Middle frontal gyrus (tissue), 1 donor: Measurements from ENCODE around the gene SLC41A2.

ENCODE experiments used
- DNase-seq: peaks from one replicate; pipeline ENCODE4 v3.0.0-alpha.2; 2015; ENCODE audit warnings: low spot score; ENCODE audit errors: extremely low spot score

Gene SLC41A2

DNA sequence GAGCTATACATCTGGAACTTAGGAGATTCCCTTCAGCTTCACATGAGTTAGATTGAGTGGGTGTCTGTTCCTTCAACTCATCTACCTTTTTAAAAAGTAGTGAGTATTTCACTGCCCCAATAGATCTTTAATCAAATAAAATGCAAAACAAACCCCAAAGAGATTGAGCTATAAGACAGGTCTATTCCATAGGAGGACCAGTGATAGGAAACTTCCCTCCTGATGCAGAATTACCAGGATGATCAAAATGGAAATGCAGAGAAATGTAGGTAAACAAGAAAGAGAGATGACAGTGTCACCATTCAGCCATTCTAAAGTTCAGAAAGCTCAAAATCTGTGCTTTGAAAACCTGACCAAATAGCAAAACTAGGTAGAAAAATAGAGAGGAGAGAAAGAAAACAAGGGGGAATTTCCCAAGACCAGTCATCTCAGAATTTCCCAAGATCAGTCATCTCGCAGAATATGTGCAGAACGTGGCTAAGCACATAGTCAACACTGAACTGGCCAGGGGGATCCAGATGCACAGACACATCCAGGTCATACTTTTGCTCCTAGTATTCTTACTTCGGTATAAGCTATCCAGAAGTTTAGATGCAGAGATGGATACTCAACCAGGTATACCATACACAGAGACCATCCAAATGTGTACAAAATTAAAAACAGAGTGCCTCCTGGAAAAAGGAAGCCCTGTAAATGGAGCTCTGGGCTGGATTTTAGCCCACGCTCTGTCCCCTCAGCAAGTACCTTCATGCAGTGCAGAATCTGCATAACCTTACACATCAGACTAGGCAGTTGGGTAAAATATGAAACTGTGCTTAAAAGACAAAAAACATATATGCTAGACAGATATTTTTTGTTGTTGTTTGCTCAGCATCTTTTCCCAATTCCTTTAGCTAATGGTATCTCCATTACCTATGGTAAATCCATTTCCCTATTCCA lies 27.4 kb downstream of the SLC41A2 start:
- no peak for DNase-seq

GRCh38 chr12:104929977-104930376 lies 28.1 kb downstream of the SLC41A2 start:
- DNase-seq = no peak

DNA sequence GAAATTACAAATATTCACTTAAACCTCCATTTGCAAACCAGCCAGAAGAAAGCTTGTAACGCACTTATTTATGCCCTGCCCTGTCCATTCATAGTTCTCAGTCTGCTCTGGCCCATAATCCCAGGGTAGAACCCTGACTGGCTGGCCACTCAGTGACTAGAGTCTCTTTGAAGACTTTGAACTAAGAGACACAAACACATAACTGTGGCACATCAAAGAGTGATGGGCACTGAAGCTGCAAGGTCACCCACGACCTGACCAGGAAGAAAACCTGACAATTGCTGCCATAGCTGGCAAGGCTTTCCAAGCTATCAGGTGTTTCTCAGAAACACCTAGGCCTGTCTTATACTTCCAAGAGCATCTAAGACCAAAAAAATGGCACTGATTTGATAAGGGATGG lies 28.7 kb downstream of the SLC41A2 start:
- no peak for DNase-seq

- DNase-seq = no peak
These were observed 29.9 kb downstream of the SLC41A2 start for GRCh38 chr12:104928036-104928745.

GRCh38 chr12:104925501-104925900 lies 32.6 kb downstream of the SLC41A2 start:
- DNase-seq = no peak

DNA sequence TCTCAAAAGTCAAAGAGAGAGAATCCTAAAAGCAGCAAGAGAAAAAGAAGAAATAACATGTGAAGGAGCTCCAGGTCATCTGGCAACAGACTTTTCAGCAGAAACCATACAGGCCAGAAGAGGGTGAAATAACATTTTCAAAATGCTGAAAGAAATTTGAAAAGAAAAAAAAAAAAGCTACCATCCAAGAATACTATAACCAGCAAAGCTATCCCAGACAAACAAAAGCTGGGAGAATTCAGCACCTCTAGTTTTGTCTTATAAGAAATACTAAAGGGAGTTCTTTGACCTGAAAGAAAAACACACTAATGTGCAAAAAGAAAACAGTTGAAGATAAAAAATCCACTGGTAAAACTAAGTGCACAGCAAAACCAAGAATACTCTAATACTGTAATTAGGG lies 36.8 kb downstream of the SLC41A2 start:
- DNase-seq = no peak

DNA sequence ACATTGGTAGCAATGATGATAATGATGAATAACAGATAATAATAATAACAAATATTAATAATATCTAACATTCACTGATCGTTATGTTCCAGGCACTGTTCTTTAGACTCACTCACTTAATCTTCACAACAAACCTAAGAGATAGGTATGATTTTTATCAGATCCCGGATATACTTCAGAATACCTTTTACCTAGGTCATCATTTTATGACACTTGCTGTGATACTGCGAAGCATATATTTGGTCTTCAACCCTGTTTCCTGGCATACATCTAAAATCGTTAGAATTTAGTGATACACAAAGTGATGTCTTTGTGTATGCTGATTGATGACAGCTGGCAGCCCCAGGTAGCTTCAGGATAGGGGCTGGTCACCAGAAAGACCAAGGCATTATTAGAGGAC lies 46.1 kb downstream of the SLC41A2 start:
- no peak for DNase-seq

- DNase-seq = no peak
These were observed 47.8 kb downstream of the SLC41A2 start for GRCh38 chr12:104910196-104910840.

DNA sequence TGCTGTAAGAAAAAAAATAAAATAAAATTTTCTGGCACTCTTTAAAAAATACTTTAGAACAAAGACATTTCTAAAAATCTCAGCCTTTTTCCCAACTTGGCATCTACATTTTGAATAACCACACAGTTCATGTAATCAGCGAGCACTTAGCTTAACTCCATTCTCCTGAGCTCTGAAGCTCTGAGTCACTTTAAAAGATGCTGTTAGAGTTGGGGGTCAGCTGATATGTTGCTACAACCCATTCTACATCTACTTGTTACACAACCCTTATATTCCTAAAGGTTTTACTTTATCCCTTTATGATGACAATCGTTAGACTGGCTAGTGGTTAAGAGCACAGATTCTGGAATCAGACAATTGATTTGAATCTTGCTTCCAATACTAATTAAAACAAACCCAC lies 48.3 kb downstream of the SLC41A2 start:
- DNase-seq = no peak
